A549 (cell line): ENCODE data around the gene HORMAD1. TPM values are rescaled to one million over a fixed set of nuclear protein-coding genes. Genes with fewer than 3 reads are reported as not detected.

Source experiments
- ATAC-seq, 2 experiments: fragments of 200-7000 bp in 1 of 2; fragments of >200 bp in 1 of 2; cut with Nextera tagmentation in 1 of 2; cut with Tn5 transposase in 1 of 2; 3 replicates each; pipeline versions ENCODE4 v1.8.0 to v1.9.1; 2018 to 2020; ENCODE audit warnings: mild to moderate bottlenecking in 1 of 2, moderate library complexity in 1 of 2
- CTCF ChIA-PET: fragments of 300-600 bp; sonication (Branson Sonifier 250); formaldehyde crosslinking; extraction: SDS; loops from one replicate; lab custom pipeline; 2021; ENCODE audit warnings: antibody characterized with exemption, inconsistent platforms; lab: Yijun Ruan, JAX
- POLR2A ChIA-PET: fragments of 350-600 bp; formaldehyde crosslinking; extraction: SDS; loops from one replicate; lab custom pipeline; 2021; ENCODE audit warnings: antibody characterized with exemption, inconsistent platforms; lab: Yijun Ruan, JAX
- DNase-seq, 2 experiments: peaks; one replicate each; pipeline versions ENCODE4 v3.0.0 to v3.0.0-alpha.2; 2011 to 2016; ENCODE audit warnings: low read depth in 1 of 2, low spot score in 1 of 2
- FAIRE-seq: peaks from 2 replicates; lab custom pipeline; 2011; peaks lifted over from hg19 to GRCh38; lab: Jason Lieb, UNC
- H3K27ac ChIP-seq, 2 experiments: fragments of >200 bp; sonication (Bioruptor Twin); formaldehyde crosslinking; 3 replicates each; pipeline ENCODE4 v1.5.1; 2016 to 2017
- H3K4me1 ChIP-seq: fragments of >200 bp; sonication (Bioruptor Twin); formaldehyde crosslinking; 3 replicates; pipeline ENCODE4 v1.6.1; 2016
- H3K4me2 ChIP-seq: fragments of >200 bp; sonication (Bioruptor Twin); formaldehyde crosslinking; 3 replicates; pipeline ENCODE4 v1.6.1; 2016
- H3K4me3 ChIP-seq: fragments of >200 bp; sonication (Bioruptor Twin); formaldehyde crosslinking; 3 replicates; pipeline ENCODE4 v1.5.1; 2016
- H3K9me3 ChIP-seq: fragments of >200 bp; sonication (Bioruptor Twin); formaldehyde crosslinking; 3 replicates; pipeline ENCODE4 v1.6.1; 2016
- EHF ChIP-seq: fragments of 250-450 bp; sonication (Bioruptor Pico); IDR thresholded peaks from 2 replicates; pipeline ENCODE4 v1.5.0; 2020; ENCODE audit warnings: mild to moderate bottlenecking
- EP300 ChIP-seq, 2 experiments: fragments of >200 bp; sonication (Bioruptor Twin); formaldehyde crosslinking; IDR thresholded peaks; 2 replicates in 1 of 2; 3 replicates in 1 of 2; pipeline ENCODE4 v1.6.1; 2016 to 2017
- FOSL2 ChIP-seq, 2 experiments: fragments of 450-650 bp in 1 of 2; fragments of >200 bp in 1 of 2; sonication (Bioruptor Twin) in 1 of 2; formaldehyde crosslinking; IDR thresholded peaks; 2 replicates each; pipeline versions ENCODE4 v1.5.0 to v1.6.1; 2016 to 2020; ENCODE audit warnings: mild to moderate bottlenecking in 1 of 2, moderate library complexity in 1 of 2
- GATA3 ChIP-seq: IDR thresholded peaks from 2 replicates; pipeline ENCODE4 v1.6.1; 2012; ENCODE audit warnings: borderline replicate concordance
- HOXB13 ChIP-seq: fragments of 250-450 bp; sonication (Bioruptor Pico); IDR thresholded peaks from 2 replicates; pipeline ENCODE4 v1.5.0; 2020; ENCODE audit warnings: low read depth, mild to moderate bottlenecking, moderate library complexity
- HOXB5 ChIP-seq: fragments of 250-450 bp; sonication (Bioruptor Pico); IDR thresholded peaks from 2 replicates; pipeline ENCODE4 v1.5.0; 2020; ENCODE audit warnings: mild to moderate bottlenecking, moderate library complexity
- JUN ChIP-seq, 2 experiments: fragments of >200 bp; sonication (Bioruptor Twin); formaldehyde crosslinking; IDR thresholded peaks; 2 replicates in 1 of 2; 3 replicates in 1 of 2; pipeline ENCODE4 v1.6.1; 2016 to 2017
- JUNB ChIP-seq: fragments of >200 bp; sonication (Bioruptor Twin); formaldehyde crosslinking; IDR thresholded peaks from 2 replicates; pipeline ENCODE4 v1.6.1; 2016
- MAZ ChIP-seq: fragments of 150-350 bp; IDR thresholded peaks from 2 replicates; pipeline ENCODE4 v1.6.1; 2014; ENCODE audit warnings: antibody characterized with exemption, low read depth, low read length, borderline replicate concordance
- MYC ChIP-seq: IDR thresholded peaks from 2 replicates; pipeline ENCODE4 v1.6.1; 2012; ENCODE audit warnings: mild to moderate bottlenecking, inconsistent platforms, low read length, improper control_type of control experiment, borderline replicate concordance
- PHF8 ChIP-seq: fragments of 200-600 bp; sonication (generic); IDR thresholded peaks from 2 replicates; pipeline ENCODE4 v1.6.1; 2016; ENCODE audit warnings: low read depth, mild to moderate bottlenecking, antibody characterized with exemption, moderate library complexity, borderline replicate concordance
- RCOR1 ChIP-seq: fragments of 150-350 bp; IDR thresholded peaks from 2 replicates; pipeline ENCODE4 v1.6.1; 2014; ENCODE audit warnings: antibody characterized with exemption, low read length, low read depth
- RFX5 ChIP-seq: fragments of 450-650 bp; IDR thresholded peaks from 2 replicates; pipeline ENCODE4 v1.7.1; 2014; ENCODE audit warnings: antibody characterized with exemption, mild to moderate bottlenecking, moderate library complexity
- SMC3 ChIP-seq: fragments of >200 bp; sonication (Bioruptor Twin); formaldehyde crosslinking; IDR thresholded peaks from 3 replicates; pipeline ENCODE4 v1.6.1; 2018; ENCODE audit warnings: inconsistent platforms
- TFCP2L1 ChIP-seq: fragments of 250-450 bp; sonication (Bioruptor Pico); IDR thresholded peaks from 2 replicates; pipeline ENCODE4 v1.5.0; 2021; ENCODE audit warnings: mild to moderate bottlenecking
- TP53 ChIP-seq: fragments of 250-450 bp; sonication (Bioruptor Pico); IDR thresholded peaks from 2 replicates; pipeline ENCODE4 v1.5.0; 2021; ENCODE audit warnings: mild to moderate bottlenecking, moderate library complexity
- ZC3H11A ChIP-seq: fragments of 450-650 bp; IDR thresholded peaks from 2 replicates; pipeline ENCODE4 v1.6.1; 2014; ENCODE audit warnings: antibody characterized with exemption, mild to moderate bottlenecking
- ZNF302 ChIP-seq: fragments of 250-450 bp; sonication (Bioruptor Pico); IDR thresholded peaks from 2 replicates; pipeline ENCODE4 v1.9.0; 2021; ENCODE audit warnings: inconsistent platforms, mild to moderate bottlenecking, moderate library complexity
- WGBS: methylation state at CpG from one replicate; pipeline ENCODE4 v1.1.6; 2017; ENCODE audit errors: missing lambda C conversion rate; 5-methylcytosine and 5-hydroxymethylcytosine counted together
- polyA plus RNA-seq, 4 experiments: library from polyadenylated mRNA; depleted of rRNA in 3 of 4; stranded (reverse); fragments of >200 nt; fragmentation: RNase III in 1 of 4; extraction: RNeasy Plus Mini Kit Qiagen cat#74134 plus additional on column Dnase treatment in 1 of 4; gene quantifications; 2 replicates in 3 of 4; 3 replicates in 1 of 4; pipeline ENCODE4 v1.2.3, GENCODE V29; 2011 to 2017
- TF ChIP-seq, protein P1 (sequence below): fragments of 250-450 bp; sonication (Bioruptor Pico); IDR thresholded peaks from 2 replicates; pipeline ENCODE4 v1.5.0; 2021; ENCODE audit warnings: mild to moderate bottlenecking, moderate library complexity, borderline replicate concordance
- TF ChIP-seq, protein P2 (sequence below): IDR thresholded peaks from 2 replicates; pipeline ENCODE4 v1.6.1; 2012

Gene HORMAD1
- polyA plus RNA-seq, 2 of the 4 experiments (the other 2 are of a cell fraction) = 8.9 to 30.6 TPM

DNA sequence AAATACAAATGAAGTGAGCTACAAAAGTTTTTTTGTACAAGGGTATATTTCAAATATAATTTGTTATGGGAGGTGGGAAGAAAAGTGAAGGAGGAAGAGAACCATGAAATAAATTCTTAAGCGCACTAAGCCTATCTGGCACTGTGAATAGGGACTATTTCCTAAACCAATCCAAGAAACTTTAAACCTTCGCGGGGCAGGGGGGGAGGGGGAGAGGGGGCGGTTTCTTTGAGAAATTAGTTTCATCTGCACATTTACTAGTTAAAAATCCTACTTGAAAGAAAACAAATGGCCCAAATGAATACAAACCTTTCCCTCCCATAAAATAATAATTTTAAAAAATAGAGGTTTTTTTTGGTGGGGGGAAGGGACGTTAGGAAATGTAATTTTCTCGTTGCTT lies 24.1 kb downstream of the HORMAD1 start:
- Histone ChIP-seq H3K4me3 (peak overlapping the region; percentile 66), H3K9me3 (no peaks in the 10 kb centered on the region), H3K4me1 (peaks cover 13% of the 10 kb centered on the region; the same call in 2 of the 3 replicates), H3K27ac (peak overlapping the region; percentile 75 to 88), H3K4me2 (peak overlapping the region; percentile 86)
- TF ChIP-seq TP53 (no peak), EHF (CRISPR knock-in tag) (no peak)
- DNase-seq (peak in 1 of 2 experiments; percentile 12), FAIRE-seq (no peak), ATAC-seq (peak in 1 of 2 experiments; percentile 42; a peak in 3 of 6 replicates)
- 1% methylated on average over 6 of the region's 6 CpGs for WGBS
- CTCF ChIA-PET = interaction anchor here (1.1 to 1.5 kb wide), 5 partner anchors 8 to 441 kb away, joined by 3 to 10 read pairs (median 3); no protein-coding TSS in a partner anchor
- POLR2A ChIA-PET = interaction anchor here (0.5 to 2.4 kb wide), 8 partner anchors 67 to 333 kb away, joined by 3 to 19 read pairs (median 4); partner anchors contain the start of genes ENSA, MCL1 and RPRD2

DNA sequence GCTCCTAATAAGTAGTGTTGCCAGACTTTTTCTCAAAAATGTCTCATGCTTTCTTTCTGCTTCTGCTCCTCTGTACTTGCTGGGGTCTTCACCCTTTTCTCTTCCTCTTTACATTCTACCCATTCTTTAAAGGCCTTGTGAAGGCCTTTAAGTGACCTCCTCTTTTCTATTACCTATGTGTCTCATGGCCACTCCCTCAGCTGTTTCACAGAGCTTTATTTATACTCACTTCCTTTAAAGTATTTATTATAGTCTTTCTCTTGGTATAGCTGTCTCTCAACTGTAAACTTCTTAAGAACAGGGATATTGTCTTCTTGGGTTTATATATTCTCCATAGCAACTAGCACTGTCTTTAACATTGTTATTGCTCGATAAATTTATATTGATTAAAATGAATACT lies 24.5 kb downstream of the HORMAD1 start:
- TF ChIP-seq MAZ (no peak), PHF8 (no peak), GATA3 (no peak), ZNF302 (CRISPR knock-in tag) (no peak), ZC3H11A (no peak), RCOR1 (no peak), HOXB13 (CRISPR knock-in tag) (no peak), FOSL2 (IDR thresholded peaks at IDR 0.05) (no peak), FOSL2 (CRISPR knock-in tag; IDR thresholded peaks at IDR 0.05) (no peak), SMC3 (no peak), EP300 (IDR thresholded peaks at IDR 0.05) (no peak), RFX5 (no peak), JUNB (no peak), JUN (IDR thresholded peaks at IDR 0.05) (no peak)
- TF ChIP-seq, protein P1, sequence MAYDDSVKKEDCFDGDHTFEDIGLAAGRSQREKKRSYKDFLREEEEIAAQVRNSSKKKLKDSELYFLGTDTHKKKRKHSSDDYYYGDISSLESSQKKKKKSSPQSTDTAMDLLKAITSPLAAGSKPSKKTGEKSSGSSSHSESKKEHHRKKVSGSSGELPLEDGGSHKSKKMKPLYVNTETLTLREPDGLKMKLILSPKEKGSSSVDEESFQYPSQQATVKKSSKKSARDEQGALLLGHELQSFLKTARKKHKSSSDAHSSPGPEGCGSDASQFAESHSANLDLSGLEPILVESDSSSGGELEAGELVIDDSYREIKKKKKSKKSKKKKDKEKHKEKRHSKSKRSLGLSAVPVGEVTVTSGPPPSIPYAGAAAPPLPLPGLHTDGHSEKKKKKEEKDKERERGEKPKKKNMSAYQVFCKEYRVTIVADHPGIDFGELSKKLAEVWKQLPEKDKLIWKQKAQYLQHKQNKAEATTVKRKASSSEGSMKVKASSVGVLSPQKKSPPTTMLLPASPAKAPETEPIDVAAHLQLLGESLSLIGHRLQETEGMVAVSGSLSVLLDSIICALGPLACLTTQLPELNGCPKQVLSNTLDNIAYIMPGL (CRISPR knock-in tag) = no peak
- TF ChIP-seq, protein P2, sequence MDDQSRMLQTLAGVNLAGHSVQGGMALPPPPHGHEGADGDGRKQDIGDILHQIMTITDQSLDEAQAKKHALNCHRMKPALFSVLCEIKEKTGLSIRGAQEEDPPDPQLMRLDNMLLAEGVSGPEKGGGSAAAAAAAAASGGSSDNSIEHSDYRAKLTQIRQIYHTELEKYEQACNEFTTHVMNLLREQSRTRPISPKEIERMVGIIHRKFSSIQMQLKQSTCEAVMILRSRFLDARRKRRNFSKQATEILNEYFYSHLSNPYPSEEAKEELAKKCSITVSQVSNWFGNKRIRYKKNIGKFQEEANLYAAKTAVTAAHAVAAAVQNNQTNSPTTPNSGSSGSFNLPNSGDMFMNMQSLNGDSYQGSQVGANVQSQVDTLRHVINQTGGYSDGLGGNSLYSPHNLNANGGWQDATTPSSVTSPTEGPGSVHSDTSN = no peak
- Histone ChIP-seq H3K27ac (peak overlapping the region; percentile 75 to 88; a peak in 2 of 6 replicates), H3K4me3 (peak overlapping the region; percentile 66), H3K9me3 (no peaks in the 10 kb centered on the region), H3K4me1 (peaks cover 13% of the 10 kb centered on the region; the same call in 2 of the 3 replicates), H3K4me2 (peak overlapping the region; percentile 86)
- ATAC-seq = no peak
- ChIA-PET POLR2A (interaction anchor here (0.5 to 2.4 kb wide), 3 partner anchors 9 to 267 kb away, joined by 3 to 19 read pairs (median 4); partner anchors contain the start of gene ENSA), CTCF (interaction anchor here (1.1 to 1.3 kb wide), 4 partner anchors 8 to 440 kb away, joined by 3 to 4 read pairs (median 3); no protein-coding TSS in a partner anchor)
- WGBS = 2% methylated on average over 1 of the region's 1 CpG
- no peak for FAIRE-seq
- DNase-seq = peak in 1 of 2 experiments; percentile 5

DNA sequence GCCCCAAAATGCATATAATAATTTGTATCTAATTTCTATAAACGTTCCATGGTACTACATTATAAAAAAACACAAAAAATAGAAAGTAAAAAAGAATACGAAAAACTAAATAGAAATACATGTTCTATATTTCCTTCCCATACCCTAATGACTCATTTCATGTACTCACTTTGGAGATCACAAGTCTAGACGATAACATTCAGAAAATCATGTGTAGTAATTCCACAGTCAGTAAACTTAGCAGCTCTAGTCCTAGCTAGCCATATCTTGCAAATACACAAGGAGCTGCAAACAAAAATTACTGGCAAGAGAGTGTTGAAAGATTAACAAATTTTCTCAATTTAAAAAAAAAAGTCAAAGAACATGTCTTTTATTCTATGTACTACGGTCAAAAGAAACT lies 25.1 kb downstream of the HORMAD1 start:
- 85% methylated on average over 4 of the region's 4 CpGs for WGBS
- TF ChIP-seq TFCP2L1 (CRISPR knock-in tag) (no peak), MYC (no peak), HOXB5 (CRISPR knock-in tag) (no peak)
- Histone ChIP-seq H3K9me3 (no peaks in the 10 kb centered on the region), H3K27ac (no peak overlapping the region), H3K4me3 (no peak overlapping the region; the same call in 1 of the 3 replicates), H3K4me2 (peak overlapping the region; percentile 86), H3K4me1 (peaks cover 13% of the 10 kb centered on the region; the same call in 2 of the 3 replicates)
- ATAC-seq (no peak), FAIRE-seq (no peak), DNase-seq (no peak)
- ChIA-PET POLR2A (interaction anchor here (0.8 to 2.4 kb wide), 2 partner anchors 9 to 66 kb away, joined by 3 to 19 read pairs; partner anchors contain the start of gene ENSA), CTCF (interaction anchor here (0.6 kb wide), 1 partner anchor 233 kb away, joined by 3 read pairs; no protein-coding TSS in a partner anchor)
